ENCODE measurements around the gene TMOD3. TPM values are rescaled to one million over a fixed set of nuclear protein-coding genes. Genes with fewer than 3 reads are reported as not detected.

Gene TMOD3
- total RNA-seq, 1 donor from 2014 or later: 37.4 TPM

DNA sequence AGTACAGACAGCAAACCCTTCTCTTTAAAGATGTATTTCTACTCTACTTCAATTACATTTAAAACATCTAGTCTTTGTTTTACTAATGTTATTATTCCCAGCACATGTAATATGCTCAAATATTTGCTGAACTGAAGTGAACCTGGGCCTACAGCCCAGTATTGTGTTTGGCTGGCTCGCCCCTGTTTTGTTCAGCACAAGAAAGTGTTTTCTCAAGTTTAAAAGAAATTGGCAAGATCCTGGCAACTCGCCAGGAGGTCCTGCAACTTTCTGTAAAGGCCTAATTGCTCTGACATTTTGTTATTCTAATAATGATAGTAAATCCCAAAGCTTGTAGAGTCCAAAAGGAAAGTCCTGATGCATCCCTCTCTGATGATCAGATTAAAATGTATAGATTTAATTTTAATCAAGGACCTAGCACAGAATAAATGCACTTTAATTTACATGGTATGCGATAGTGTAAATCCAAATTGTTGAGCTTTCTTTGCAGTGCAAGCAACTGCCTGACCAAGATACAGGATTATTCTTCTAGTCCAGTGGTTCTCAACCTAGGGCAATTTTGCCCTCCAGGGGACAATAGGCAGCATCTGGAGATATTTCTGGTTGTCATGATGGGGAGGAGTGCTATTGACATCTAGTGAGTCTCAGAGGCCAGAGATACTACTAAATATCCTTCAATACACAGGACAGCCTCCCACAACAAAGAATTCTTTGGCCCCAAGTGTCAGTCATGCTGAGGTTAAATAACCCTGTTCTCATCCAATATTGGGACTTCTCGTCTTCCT is 35.7 kb upstream of the TMOD3 start:
- Mint-ChIP-seq H3K27me3 (no peaks in the 10 kb centered on the region), H3K4me1 (ENCODE audit: low read depth) (peaks cover 6% of the 10 kb centered on the region), H3K36me3 (ENCODE audit: insufficient read depth) (no peaks in the 10 kb centered on the region), H3K4me3 (ENCODE audit: low read depth) (no peak overlapping the region), H3K9me3 (ENCODE audit: low read depth) (peaks cover 12% of the 10 kb centered on the region), H3K27ac (no peak overlapping the region)
- DNase-seq (ENCODE audit: low spot score, unreplicated experiment): no peak
- no peak for TF ChIP-seq CTCF (IDR thresholded peaks at IDR 0.05; ENCODE audit: unreplicated experiment)

DNA sequence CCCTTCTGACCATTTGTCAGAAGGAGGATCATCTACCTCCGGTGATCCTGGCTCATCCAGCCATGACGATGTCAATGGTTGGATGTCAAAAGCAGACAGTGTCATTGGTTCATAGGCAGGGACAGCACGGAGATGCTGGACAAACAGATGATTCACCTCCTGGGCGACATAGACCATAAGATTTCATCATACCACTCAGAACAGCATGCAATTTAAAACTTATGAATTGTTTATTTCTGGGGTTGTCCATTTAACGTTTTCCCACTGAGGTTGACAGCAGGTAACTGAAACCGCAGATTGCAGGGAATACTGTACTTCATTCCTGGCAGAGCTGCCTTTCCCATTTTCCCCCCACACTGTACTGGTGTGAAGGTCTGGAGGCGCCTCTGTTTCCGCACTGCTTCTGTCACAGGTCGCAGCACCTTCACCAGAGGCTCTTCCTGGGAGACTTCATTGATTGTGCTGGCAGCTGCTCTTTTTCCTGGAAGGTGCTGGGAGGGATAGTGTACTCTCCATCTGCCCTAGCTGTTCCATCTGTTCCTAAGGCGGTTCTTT is 32.5 kb upstream of the TMOD3 start:
- Mint-ChIP-seq H3K27ac (no peak overlapping the region), H3K4me1 (ENCODE audit: low read depth) (peaks cover 6% of the 10 kb centered on the region), H3K4me3 (ENCODE audit: low read depth) (no peak overlapping the region), H3K36me3 (ENCODE audit: insufficient read depth) (no peaks in the 10 kb centered on the region), H3K9me3 (ENCODE audit: low read depth) (peaks cover 3% of the 10 kb centered on the region), H3K27me3 (no peaks in the 10 kb centered on the region)
- TF ChIP-seq CTCF (IDR thresholded peaks at IDR 0.05; ENCODE audit: unreplicated experiment): no peak
- DNase-seq (ENCODE audit: low spot score, unreplicated experiment): no peak

GRCh38 chr15:51798281-51798680 is 31.2 kb upstream of the TMOD3 start:
- H3K4me3 Mint-ChIP-seq (ENCODE audit: low read depth): no peak overlapping the region
- H3K27me3 Mint-ChIP-seq: no peaks in the 10 kb centered on the region
- peaks cover 6% of the 10 kb centered on the region for H3K4me1 Mint-ChIP-seq (ENCODE audit: low read depth)
- no peak for DNase-seq (ENCODE audit: low spot score, unreplicated experiment)
- H3K27ac Mint-ChIP-seq: no peak overlapping the region
- no peak for TF ChIP-seq CTCF (IDR thresholded peaks at IDR 0.05; ENCODE audit: unreplicated experiment)
- H3K9me3 Mint-ChIP-seq (ENCODE audit: low read depth): no peaks in the 10 kb centered on the region
- H3K36me3 Mint-ChIP-seq (ENCODE audit: insufficient read depth): no peaks in the 10 kb centered on the region

GRCh38 chr15:51799282-51800252 is 29.9 kb upstream of the TMOD3 start:
- no peak for DNase-seq (ENCODE audit: low spot score, unreplicated experiment)
- no peaks in the 10 kb centered on the region for H3K27me3 Mint-ChIP-seq
- H3K27ac Mint-ChIP-seq: no peak overlapping the region
- no peaks in the 10 kb centered on the region for H3K36me3 Mint-ChIP-seq (ENCODE audit: insufficient read depth)
- peaks cover 6% of the 10 kb centered on the region for H3K4me1 Mint-ChIP-seq (ENCODE audit: low read depth)
- no peak for TF ChIP-seq CTCF (IDR thresholded peaks at IDR 0.05; ENCODE audit: unreplicated experiment)
- H3K4me3 Mint-ChIP-seq (ENCODE audit: low read depth): no peak overlapping the region
- no peaks in the 10 kb centered on the region for H3K9me3 Mint-ChIP-seq (ENCODE audit: low read depth)

DNA sequence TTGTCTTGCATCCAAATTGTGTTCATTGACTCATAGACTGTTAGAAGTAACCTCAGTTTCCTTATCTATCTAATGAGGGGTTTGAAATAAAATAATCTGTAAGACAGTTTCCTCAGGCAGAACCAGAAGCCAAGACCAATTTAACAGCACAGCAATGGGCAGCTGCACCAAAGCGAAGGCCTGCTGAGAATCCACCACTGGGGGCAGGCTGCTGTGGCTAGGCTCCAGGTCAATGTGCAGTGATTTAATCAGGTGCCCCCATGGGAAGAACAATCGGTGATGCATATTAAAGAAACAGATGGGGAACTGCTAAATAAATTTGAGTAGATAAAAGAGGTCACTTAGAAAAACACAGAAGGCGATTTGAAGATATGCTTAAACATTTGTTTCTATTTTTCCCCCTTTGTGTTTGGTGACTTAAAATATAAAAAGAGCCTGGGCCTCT is 28.0 kb upstream of the TMOD3 start:
- H3K36me3 Mint-ChIP-seq (ENCODE audit: insufficient read depth): no peaks in the 10 kb centered on the region
- DNase-seq (ENCODE audit: low spot score, unreplicated experiment): no peak
- TF ChIP-seq CTCF (IDR thresholded peaks at IDR 0.05; ENCODE audit: unreplicated experiment): peak; percentile 72
- H3K4me3 Mint-ChIP-seq (ENCODE audit: low read depth): no peak overlapping the region
- peaks cover 5% of the 10 kb centered on the region for H3K4me1 Mint-ChIP-seq (ENCODE audit: low read depth)
- H3K9me3 Mint-ChIP-seq (ENCODE audit: low read depth): no peaks in the 10 kb centered on the region
- no peaks in the 10 kb centered on the region for H3K27me3 Mint-ChIP-seq
- no peak overlapping the region for H3K27ac Mint-ChIP-seq
